ENCODE data around the gene RPL23.

RPL23 gene

GRCh38 chr17:38883592-38884526 lies 30.3 kb upstream of the RPL23 start:
- no peak for TF ChIP-seq CTCF (IDR thresholded peaks at IDR 0.05; ENCODE audit: low read depth, low read length)
- H3K4me3 ChIP-seq (ENCODE audit: low read depth, low read length): no peak overlapping the region

- TF ChIP-seq CTCF (IDR thresholded peaks at IDR 0.05; ENCODE audit: low read depth, low read length): no peak
- no peak overlapping the region for H3K4me3 ChIP-seq (ENCODE audit: low read depth, low read length)
Measured at GRCh38 chr17:38882870-38883269, 29.3 kb upstream of the RPL23 start.

GRCh38 chr17:38881600-38882191 lies 28.2 kb upstream of the RPL23 start:
- TF ChIP-seq CTCF (IDR thresholded peaks at IDR 0.05; ENCODE audit: low read depth, low read length): no peak
- H3K4me3 ChIP-seq (ENCODE audit: low read depth, low read length): no peak overlapping the region

- peak overlapping the region; percentile 31 for H3K4me3 ChIP-seq (ENCODE audit: low read depth, low read length)
- no peak for TF ChIP-seq CTCF (IDR thresholded peaks at IDR 0.05; ENCODE audit: low read depth, low read length)
Measured at GRCh38 chr17:38879878-38880665, 26.6 kb upstream of the RPL23 start.

- H3K4me3 ChIP-seq (ENCODE audit: low read depth, low read length): no peak overlapping the region
- no peak for TF ChIP-seq CTCF (IDR thresholded peaks at IDR 0.05; ENCODE audit: low read depth, low read length)
Measured at GRCh38 chr17:38877130-38877851, 23.8 kb upstream of the RPL23 start.

GRCh38 chr17:38875477-38876075 lies 22.1 kb upstream of the RPL23 start:
- peak overlapping the region; percentile 42 for H3K4me3 ChIP-seq (ENCODE audit: low read depth, low read length)
- TF ChIP-seq CTCF (IDR thresholded peaks at IDR 0.05; ENCODE audit: low read depth, low read length): no peak
